Aorta (tissue), 5 donors: ENCODE measurements around the gene PRMT9. TPM values are rescaled to one million over a fixed set of nuclear protein-coding genes. Genes with fewer than 3 reads are reported as not detected.
A peak's percentile ranks its signal among the peaks of the same experiment; 100 is the strongest.

Experiments used
- ATAC-seq: fragments of 200-7000 bp; cut with Tn5 transposase; one replicate; pipeline ENCODE4 v1.9.1; 2022; ENCODE audit warnings: moderate library complexity; ENCODE audit not compliant: low FRiP score
- DNase-seq, 2 donors: peaks; one replicate each; pipeline ENCODE4 v3.0.0-alpha.2; 2020
- H3K27ac ChIP-seq, 2 donors: one replicate each; pipeline ENCODE4 v1.5.1; 2013; ENCODE audit warnings: low read length in 2 of 2, mild to moderate bottlenecking in 2 of 2, moderate library complexity in 2 of 2, control low read depth in 1 of 2, inconsistent platforms in 1 of 2, low read depth in 1 of 2
- H3K27me3 ChIP-seq, 2 donors: one replicate each; pipeline ENCODE4 v1.6.1; 2013; ENCODE audit warnings: control low read depth in 1 of 2, low read length in 1 of 2, mild to moderate bottlenecking in 1 of 2, moderate library complexity in 1 of 2; ENCODE audit not compliant: insufficient read depth in 2 of 2, control insufficient read depth in 1 of 2
- H3K36me3 ChIP-seq, 2 donors: one replicate each; pipeline ENCODE4 v1.6.1; 2013; ENCODE audit warnings: control low read depth in 1 of 2, low read length in 1 of 2, mild to moderate bottlenecking in 1 of 2; ENCODE audit not compliant: insufficient read depth in 2 of 2, control insufficient read depth in 1 of 2
- H3K4me1 ChIP-seq, 2 donors: one replicate each; pipeline ENCODE4 v1.6.1; 2013; ENCODE audit warnings: low read length in 2 of 2, control low read depth in 1 of 2, mild to moderate bottlenecking in 1 of 2, moderate library complexity in 1 of 2; ENCODE audit not compliant: insufficient read depth in 2 of 2, control insufficient read depth in 1 of 2
- H3K4me3 ChIP-seq, 2 donors: one replicate each; pipeline ENCODE4 v1.5.1; 2013; ENCODE audit warnings: low read length in 2 of 2, control low read depth in 1 of 2, mild to moderate bottlenecking in 1 of 2
- H3K9me3 ChIP-seq: one replicate; pipeline ENCODE4 v1.6.1; 2013; ENCODE audit warnings: mild to moderate bottlenecking, low read length; ENCODE audit not compliant: control insufficient read depth
- WGBS, 2 donors: extraction: QIAGEN DNeasy Blood & Tissue Kit; methylation state at CpG; one replicate each; pipeline ENCODE4 v1.1.7; 2013; 5-methylcytosine and 5-hydroxymethylcytosine counted together
- intact Hi-C, 2 donors: fragments of 100-400 bp; cut with DNase I; formaldehyde crosslinking; loops; one replicate each; pipeline versions ENCODE4 v1.14.2 to v1.15.0; 2022
- polyA plus RNA-seq, 2 donors: library from polyadenylated mRNA; stranded (reverse); fragments of 200-250 nt; gene quantifications; one replicate each; pipeline ENCODE4 v1.2.3, GENCODE V29; 2013
- total RNA-seq, 2 donors: library from RNA; stranded (reverse); fragmentation: NEBNext Ultra II Directional; extraction: Animal tissue kit (Norgen Biotek cat#: 25700); gene quantifications; one replicate each; pipeline ENCODE4 v1.2.1, GENCODE V29; 2021
- donor health status: healthy with polysubstance abuse.
- donor health status: Bipolar disorder and iron deficiency.
- donor health status: DM: no; HTN: no; CAD: no.
- donor health status: DM: no; HTN: no; CAD: no.
- donor health status: DM: yes; HTN: yes; CAD: no.

PRMT9 gene
- total and polyA plus RNA-seq, 4 donors = 3.4 to 9.9 (median 8.2) TPM

GRCh38 chr4:147723326-147723725 lies 39.4 kb upstream of the PRMT9 start:
- H3K27ac ChIP-seq = no peak overlapping the region
- peak; percentile 84 for ATAC-seq
- no peaks in the 10 kb centered on the region for H3K27me3 ChIP-seq
- no peaks in the 10 kb centered on the region for H3K4me1 ChIP-seq
- peak in 1 of 2 donors; percentile 61 for DNase-seq
- intact Hi-C loops = no loop called here
- H3K9me3 ChIP-seq = no peaks in the 10 kb centered on the region
- WGBS, 2 donors = 6 to 11% methylated on average over 5 of the region's 5 CpGs
- no peak overlapping the region for H3K4me3 ChIP-seq
- H3K36me3 ChIP-seq = no peaks in the 10 kb centered on the region

GRCh38 chr4:147717878-147718277 lies 33.9 kb upstream of the PRMT9 start:
- no peak overlapping the region for H3K27ac ChIP-seq
- intact Hi-C loops = no loop called here
- no peaks in the 10 kb centered on the region for H3K27me3 ChIP-seq
- H3K4me1 ChIP-seq = no peaks in the 10 kb centered on the region
- DNase-seq (no peak), ATAC-seq (no peak)
- H3K36me3 ChIP-seq = no peaks in the 10 kb centered on the region
- WGBS, 2 donors = 89 to 95% methylated on average over 1 of the region's 1 CpG
- H3K4me3 ChIP-seq = no peak overlapping the region
- H3K9me3 ChIP-seq = no peaks in the 10 kb centered on the region

GRCh38 chr4:147714575-147715401 lies 30.8 kb upstream of the PRMT9 start:
- intact Hi-C loops = no loop called here
- peak; percentile 71 for ATAC-seq
- no peak overlapping the region for H3K27ac ChIP-seq

GRCh38 chr4:147709999-147710398 lies 26.0 kb upstream of the PRMT9 start:
- DNase-seq = no peak

More at GRCh38 chr4:147714575-147715401, 30.8 kb upstream of the PRMT9 start:
- Histone ChIP-seq H3K36me3 (no peaks in the 10 kb centered on the region), H3K4me3 (no peak overlapping the region), H3K9me3 (no peaks in the 10 kb centered on the region), H3K27me3 (no peaks in the 10 kb centered on the region), H3K4me1 (no peaks in the 10 kb centered on the region)
- peak; percentile 79 to 81 for DNase-seq
- WGBS, 2 donors = 82 to 86% methylated on average over 8 of the region's 8 CpGs

GRCh38 chr4:147707892-147708672 lies 24.1 kb upstream of the PRMT9 start:
- 23 to 35% methylated on average over 7 of the region's 7 CpGs for WGBS, 2 donors
- no peaks in the 10 kb centered on the region for H3K27me3 ChIP-seq
- H3K4me3 ChIP-seq = no peak overlapping the region
- DNase-seq (no peak), ATAC-seq (peak; percentile 79)
- no peaks in the 10 kb centered on the region for H3K36me3 ChIP-seq
- H3K4me1 ChIP-seq = no peaks in the 10 kb centered on the region
- intact Hi-C loops = loop anchor here (1.0 to 2.0 kb wide), 2 partner anchors 158 to 159 kb away; no protein-coding TSS in a partner anchor
- H3K9me3 ChIP-seq = no peaks in the 10 kb centered on the region
- no peak overlapping the region for H3K27ac ChIP-seq

More at GRCh38 chr4:147709999-147710398, 26.0 kb upstream of the PRMT9 start:
- H3K4me3 ChIP-seq = no peak overlapping the region
- WGBS, 2 donors = 96 to 98% methylated on average over 5 of the region's 5 CpGs
- no peak for ATAC-seq
- H3K27ac ChIP-seq = no peak overlapping the region
- no peaks in the 10 kb centered on the region for H3K36me3 ChIP-seq
- H3K27me3 ChIP-seq = no peaks in the 10 kb centered on the region
- intact Hi-C loops = loop anchor here in 1 of 2 donors (2.0 kb wide), 1 partner anchor 157 kb away; no protein-coding TSS in a partner anchor
- no peaks in the 10 kb centered on the region for H3K9me3 ChIP-seq
- no peaks in the 10 kb centered on the region for H3K4me1 ChIP-seq

GRCh38 chr4:147704846-147705245 lies 20.9 kb upstream of the PRMT9 start:
- 67 to 69% methylated on average over 1 of the region's 1 CpG for WGBS, 2 donors
- H3K9me3 ChIP-seq = no peaks in the 10 kb centered on the region
- no peaks in the 10 kb centered on the region for H3K27me3 ChIP-seq
- intact Hi-C loops = no loop called here
- H3K4me3 ChIP-seq = no peak overlapping the region
- ATAC-seq = no peak
- H3K27ac ChIP-seq = no peak overlapping the region
- H3K4me1 ChIP-seq = no peaks in the 10 kb centered on the region
- no peak for DNase-seq
- H3K36me3 ChIP-seq = no peaks in the 10 kb centered on the region

GRCh38 chr4:147696866-147697265 lies 12.9 kb upstream of the PRMT9 start:
- WGBS, 2 donors = 61 to 63% methylated on average over 1 of the region's 1 CpG
- no peaks in the 10 kb centered on the region for H3K36me3 ChIP-seq
- intact Hi-C loops = no loop called here
- H3K9me3 ChIP-seq = no peaks in the 10 kb centered on the region
- H3K27ac ChIP-seq = no peak overlapping the region
- H3K27me3 ChIP-seq = no peaks in the 10 kb centered on the region
- H3K4me3 ChIP-seq = no peak overlapping the region
- no peak for ATAC-seq
- no peak for DNase-seq
- H3K4me1 ChIP-seq = no peaks in the 10 kb centered on the region

GRCh38 chr4:147693218-147693617 lies 9.3 kb upstream of the PRMT9 start:
- DNase-seq (no peak), ATAC-seq (no peak)
- H3K27me3 ChIP-seq = no peaks in the 10 kb centered on the region
- intact Hi-C loops = no loop called here
- H3K4me1 ChIP-seq = no peaks in the 10 kb centered on the region
- WGBS, 2 donors = 87 to 88% methylated on average over 3 of the region's 3 CpGs
- no peak overlapping the region for H3K27ac ChIP-seq
- H3K4me3 ChIP-seq = no peak overlapping the region
- H3K9me3 ChIP-seq = no peaks in the 10 kb centered on the region
- H3K36me3 ChIP-seq = no peaks in the 10 kb centered on the region
